Aorta (tissue), 5 donors: ENCODE data around the gene MGMT. TPM values are rescaled to one million over a fixed set of nuclear protein-coding genes. Genes with fewer than 3 reads are reported as not detected.

Experiments
- ATAC-seq: fragments of 200-7000 bp; cut with Tn5 transposase; one replicate; pipeline ENCODE4 v1.9.1; 2022; ENCODE audit warnings: moderate library complexity; ENCODE audit not compliant: low FRiP score
- DNase-seq, 2 donors: peaks; one replicate each; pipeline ENCODE4 v3.0.0-alpha.2; 2020
- H3K27ac ChIP-seq, 2 donors: one replicate each; pipeline ENCODE4 v1.5.1; 2013; ENCODE audit warnings: low read length in 2 of 2, mild to moderate bottlenecking in 2 of 2, moderate library complexity in 2 of 2, control low read depth in 1 of 2, inconsistent platforms in 1 of 2, low read depth in 1 of 2
- H3K27me3 ChIP-seq, 2 donors: one replicate each; pipeline ENCODE4 v1.6.1; 2013; ENCODE audit warnings: control low read depth in 1 of 2, low read length in 1 of 2, mild to moderate bottlenecking in 1 of 2, moderate library complexity in 1 of 2; ENCODE audit not compliant: insufficient read depth in 2 of 2, control insufficient read depth in 1 of 2
- H3K36me3 ChIP-seq, 2 donors: one replicate each; pipeline ENCODE4 v1.6.1; 2013; ENCODE audit warnings: control low read depth in 1 of 2, low read length in 1 of 2, mild to moderate bottlenecking in 1 of 2; ENCODE audit not compliant: insufficient read depth in 2 of 2, control insufficient read depth in 1 of 2
- H3K4me1 ChIP-seq, 2 donors: one replicate each; pipeline ENCODE4 v1.6.1; 2013; ENCODE audit warnings: low read length in 2 of 2, control low read depth in 1 of 2, mild to moderate bottlenecking in 1 of 2, moderate library complexity in 1 of 2; ENCODE audit not compliant: insufficient read depth in 2 of 2, control insufficient read depth in 1 of 2
- H3K4me3 ChIP-seq, 2 donors: one replicate each; pipeline ENCODE4 v1.5.1; 2013; ENCODE audit warnings: low read length in 2 of 2, control low read depth in 1 of 2, mild to moderate bottlenecking in 1 of 2
- H3K9me3 ChIP-seq: one replicate; pipeline ENCODE4 v1.6.1; 2013; ENCODE audit warnings: mild to moderate bottlenecking, low read length; ENCODE audit not compliant: control insufficient read depth
- WGBS, 2 donors: extraction: QIAGEN DNeasy Blood & Tissue Kit; methylation state at CpG; one replicate each; pipeline ENCODE4 v1.1.7; 2013; 5-methylcytosine and 5-hydroxymethylcytosine counted together
- intact Hi-C, 2 donors: fragments of 100-400 bp; cut with DNase I; formaldehyde crosslinking; loops; one replicate each; pipeline versions ENCODE4 v1.14.2 to v1.15.0; 2022
- long read RNA-seq, 2 donors: library from polyadenylated mRNA; unstranded; transcript quantifications; one replicate each; pipeline ENCODE4 v2.0.0, GENCODE V29; 2020 to 2021
- polyA plus RNA-seq, 2 donors: library from polyadenylated mRNA; stranded (reverse); fragments of 200-250 nt; gene quantifications; one replicate each; pipeline ENCODE4 v1.2.3, GENCODE V29; 2013
- total RNA-seq, 2 donors: library from RNA; stranded (reverse); fragmentation: NEBNext Ultra II Directional; extraction: Animal tissue kit (Norgen Biotek cat#: 25700); gene quantifications; one replicate each; pipeline ENCODE4 v1.2.1, GENCODE V29; 2021
- donor health status: healthy with polysubstance abuse.
- donor health status: Bipolar disorder and iron deficiency.
- donor health status: DM: no; HTN: no; CAD: no.
- donor health status: DM: no; HTN: no; CAD: no.
- donor health status: DM: yes; HTN: yes; CAD: no.

MGMT gene
- total RNA-seq, result 10 to 100 TPM; 13.4 to 30.0 TPM
- 10 to 100 TPM in 1 of 2 donors, 1 to 10 TPM in 1; 8.8 to 14.7 TPM for polyA plus RNA-seq
- long read RNA-seq, donor 1, transcript MGMT-201 (5 exons, 1,759 nt), result major isoform, 7 of 18 reads
- long read RNA-seq, donor 1, partial matches to known transcripts, result 0 of 18 reads
- long read RNA-seq, donor 1, other reads (novel, unspliced or antisense), result 10 of 18 reads
- long read RNA-seq, donor 2, transcript MGMT-201 (5 exons, 1,759 nt), result major isoform, 19 of 32 reads
- long read RNA-seq, donor 2, partial matches to known transcripts, result 1 of 32 reads
- long read RNA-seq, donor 2, other reads (novel, unspliced or antisense), result 12 of 32 reads

DNA sequence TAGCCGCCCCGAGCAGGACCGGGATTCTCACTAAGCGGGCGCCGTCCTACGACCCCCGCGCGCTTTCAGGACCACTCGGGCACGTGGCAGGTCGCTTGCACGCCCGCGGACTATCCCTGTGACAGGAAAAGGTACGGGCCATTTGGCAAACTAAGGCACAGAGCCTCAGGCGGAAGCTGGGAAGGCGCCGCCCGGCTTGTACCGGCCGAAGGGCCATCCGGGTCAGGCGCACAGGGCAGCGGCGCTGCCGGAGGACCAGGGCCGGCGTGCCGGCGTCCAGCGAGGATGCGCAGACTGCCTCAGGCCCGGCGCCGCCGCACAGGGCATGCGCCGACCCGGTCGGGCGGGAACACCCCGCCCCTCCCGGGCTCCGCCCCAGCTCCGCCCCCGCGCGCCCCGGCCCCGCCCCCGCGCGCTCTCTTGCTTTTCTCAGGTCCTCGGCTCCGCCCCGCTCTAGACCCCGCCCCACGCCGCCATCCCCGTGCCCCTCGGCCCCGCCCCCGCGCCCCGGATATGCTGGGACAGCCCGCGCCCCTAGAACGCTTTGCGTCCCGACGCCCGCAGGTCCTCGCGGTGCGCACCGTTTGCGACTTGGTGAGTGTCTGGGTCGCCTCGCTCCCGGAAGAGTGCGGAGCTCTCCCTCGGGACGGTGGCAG lies at the start of gene MGMT:
Gene MGMT (plus strand): TSS at position 539 of the 656 bp plus-strand sequence.
- H3K36me3 ChIP-seq, result peaks cover 0 to 3% of the 10 kb centered on the region in 2 donors
- ATAC-seq (peak; percentile 98), DNase-seq (peak; percentile 97 to 99)
- H3K9me3 ChIP-seq, result no peaks in the 10 kb centered on the region
- WGBS, 2 donors, result 3 to 5% methylated on average over 73 to 85 of the region's 85 CpGs
- no peaks in the 10 kb centered on the region for H3K4me1 ChIP-seq
- intact Hi-C loops, result loop anchor here (10.0 kb wide), 2 partner anchors 372 to 498 kb away; partner anchors contain the start of gene EBF3 (in 1 of the 2)
- H3K27ac ChIP-seq, result peak within 1 kb of the TSS in 1 of 2 donors; percentile 70
- H3K27me3 ChIP-seq, result no peaks in the 10 kb centered on the region
- peak within 1 kb of the TSS; percentile 36 to 38 for H3K4me3 ChIP-seq

DNA sequence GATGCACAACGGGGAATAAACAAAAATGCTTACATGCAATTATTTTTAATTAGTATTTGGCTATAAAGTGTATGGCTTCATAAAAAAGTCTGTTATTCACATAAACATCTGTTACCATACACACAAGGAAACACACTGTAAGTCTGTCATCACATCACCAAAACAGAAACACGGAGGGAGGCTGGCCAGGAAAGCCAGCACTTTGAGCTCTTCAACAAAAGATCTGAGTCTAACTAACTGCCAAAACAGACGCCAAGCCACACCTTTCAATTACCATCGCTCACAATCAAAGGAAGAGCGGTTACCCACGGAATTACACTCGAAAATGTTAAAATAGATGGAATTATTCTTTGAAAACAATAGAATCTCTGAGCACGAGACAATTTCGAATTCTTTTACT lies 49.2 kb upstream of the MGMT start:
- Histone ChIP-seq H3K9me3 (no peaks in the 10 kb centered on the region), H3K4me1 (no peaks in the 10 kb centered on the region), H3K4me3 (no peak overlapping the region), H3K27me3 (no peaks in the 10 kb centered on the region), H3K27ac (no peak overlapping the region), H3K36me3 (no peaks in the 10 kb centered on the region)
- no peak for DNase-seq
- no peak for ATAC-seq
- intact Hi-C loops, result no loop called here
- WGBS, 2 donors, result 62% methylated on average over 9 of the region's 9 CpGs

DNA sequence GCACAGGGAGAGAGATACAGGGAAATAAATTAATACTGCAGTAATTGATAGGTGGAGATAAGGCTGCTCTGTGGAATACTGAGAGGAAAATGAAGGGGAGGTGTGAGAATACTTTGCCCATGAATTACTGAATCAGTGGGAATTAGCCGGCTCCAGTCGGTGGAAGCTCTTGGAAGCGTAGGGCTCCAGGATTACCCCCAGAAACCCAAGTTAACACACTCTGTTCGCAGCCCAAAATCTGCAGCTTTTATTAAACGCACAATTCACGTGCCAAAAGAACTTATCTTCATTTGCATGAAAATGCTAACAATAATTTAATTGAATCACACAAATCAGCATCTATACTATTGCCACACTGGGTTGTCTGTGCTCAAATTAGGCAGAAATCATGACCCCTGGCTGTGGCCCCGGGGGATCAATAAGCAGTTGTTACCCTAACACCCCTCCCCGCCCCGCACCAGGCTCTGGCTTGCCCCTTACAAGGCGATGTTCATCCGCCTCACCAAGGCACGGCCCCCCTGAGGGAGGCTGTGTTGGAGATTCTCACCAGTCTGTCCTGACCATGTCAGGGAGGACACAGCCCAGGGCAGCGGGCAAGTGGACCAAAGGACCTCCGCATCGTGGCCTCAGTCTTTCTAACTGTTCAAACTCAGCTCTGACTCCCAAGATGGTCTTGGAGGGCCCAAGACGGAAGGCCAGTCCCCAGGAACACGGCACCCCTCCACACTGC lies 48.4 kb upstream of the MGMT start:
- Histone ChIP-seq H3K27ac (no peak overlapping the region), H3K4me1 (no peaks in the 10 kb centered on the region), H3K4me3 (no peak overlapping the region), H3K36me3 (no peaks in the 10 kb centered on the region), H3K9me3 (no peaks in the 10 kb centered on the region), H3K27me3 (no peaks in the 10 kb centered on the region)
- 94 to 95% methylated on average over 17 of the region's 17 CpGs for WGBS, 2 donors
- intact Hi-C loops, result no loop called here
- DNase-seq (no peak), ATAC-seq (no peak)

DNA sequence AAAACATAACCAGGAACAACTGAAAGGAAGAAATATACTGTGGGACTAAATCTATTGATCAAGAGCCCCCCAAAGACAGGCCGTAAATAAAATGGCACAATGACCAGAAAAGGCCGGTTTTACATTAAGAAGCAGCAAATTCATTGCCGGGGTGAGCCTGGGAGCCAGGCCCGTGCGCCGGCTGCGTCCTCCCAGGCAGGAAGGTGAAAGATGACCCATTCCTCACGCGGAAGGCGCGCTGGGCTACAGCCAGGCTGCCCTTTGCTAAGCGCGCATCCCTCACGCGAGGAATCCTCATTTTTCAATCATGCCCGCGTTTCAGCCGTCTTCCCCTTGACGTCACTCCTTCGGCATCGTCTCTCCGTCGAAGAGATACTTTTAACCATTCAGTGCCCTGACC lies 47.6 kb upstream of the MGMT start:
- H3K4me3 ChIP-seq, result no peak overlapping the region
- no peaks in the 10 kb centered on the region for H3K27me3 ChIP-seq
- H3K27ac ChIP-seq, result no peak overlapping the region
- H3K4me1 ChIP-seq, result no peaks in the 10 kb centered on the region
- no peaks in the 10 kb centered on the region for H3K36me3 ChIP-seq
- no peaks in the 10 kb centered on the region for H3K9me3 ChIP-seq
- intact Hi-C loops, result no loop called here
- WGBS, 2 donors, result 41 to 62% methylated on average over 23 of the region's 23 CpGs
- ATAC-seq, result no peak
- DNase-seq, result no peak

DNA sequence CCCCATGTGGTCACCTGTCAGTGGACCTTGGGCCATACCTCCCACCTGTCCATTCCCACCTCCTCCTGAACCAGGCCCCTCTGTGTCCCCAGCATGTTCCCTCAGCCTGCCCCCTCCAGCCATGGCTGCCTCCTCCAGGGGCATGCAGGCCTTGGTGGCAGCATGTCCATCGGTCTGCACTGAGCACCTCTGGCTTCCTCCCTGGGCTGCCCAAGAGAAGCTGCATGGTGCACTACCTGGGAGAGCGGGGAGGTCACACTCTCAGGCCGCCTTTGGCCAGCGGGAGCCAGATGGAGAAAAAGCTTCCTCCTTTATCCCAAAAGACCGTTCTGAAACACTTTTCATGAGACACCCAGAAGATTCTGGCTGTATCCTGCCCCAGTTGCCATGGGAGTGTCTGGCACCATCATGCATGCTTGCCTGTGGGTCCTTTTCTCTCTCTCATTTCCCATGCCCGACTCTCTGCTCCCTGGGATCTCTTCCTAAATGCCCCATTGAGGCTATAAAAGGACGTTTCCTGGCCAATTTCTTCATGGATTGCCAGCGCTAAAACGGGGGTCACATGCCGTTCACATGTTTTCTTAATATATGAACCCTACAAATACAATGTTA lies 45.5 kb upstream of the MGMT start:
- Histone ChIP-seq H3K27ac (no peak overlapping the region), H3K9me3 (no peaks in the 10 kb centered on the region), H3K4me1 (no peaks in the 10 kb centered on the region), H3K36me3 (no peaks in the 10 kb centered on the region), H3K4me3 (no peak overlapping the region), H3K27me3 (no peaks in the 10 kb centered on the region)
- intact Hi-C loops, result no loop called here
- WGBS, 2 donors, result 91 to 93% methylated on average over 10 of the region's 10 CpGs
- ATAC-seq, result no peak
- DNase-seq, result no peak

DNA sequence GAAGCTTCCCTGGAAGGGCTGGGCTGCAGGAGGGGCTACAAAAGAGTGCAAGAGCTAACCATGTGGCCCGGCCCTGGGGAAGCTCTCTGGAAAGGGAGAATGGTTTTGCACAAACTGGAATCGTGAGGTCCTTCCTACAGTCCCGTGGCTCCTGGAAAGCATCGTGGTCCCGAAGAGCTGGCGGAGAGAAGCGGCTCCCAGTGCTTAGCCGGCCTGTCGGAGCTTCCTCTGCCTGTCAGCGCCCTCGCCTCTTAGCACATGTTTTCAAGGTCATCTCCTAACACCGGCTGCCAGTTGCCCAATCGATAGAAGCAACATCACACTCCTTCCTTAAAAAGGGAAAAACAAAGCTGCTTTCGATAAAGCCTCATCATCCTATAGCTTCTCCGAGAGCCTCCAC lies 42.1 kb upstream of the MGMT start:
- intact Hi-C loops, result no loop called here
- no peaks in the 10 kb centered on the region for H3K36me3 ChIP-seq

DNA sequence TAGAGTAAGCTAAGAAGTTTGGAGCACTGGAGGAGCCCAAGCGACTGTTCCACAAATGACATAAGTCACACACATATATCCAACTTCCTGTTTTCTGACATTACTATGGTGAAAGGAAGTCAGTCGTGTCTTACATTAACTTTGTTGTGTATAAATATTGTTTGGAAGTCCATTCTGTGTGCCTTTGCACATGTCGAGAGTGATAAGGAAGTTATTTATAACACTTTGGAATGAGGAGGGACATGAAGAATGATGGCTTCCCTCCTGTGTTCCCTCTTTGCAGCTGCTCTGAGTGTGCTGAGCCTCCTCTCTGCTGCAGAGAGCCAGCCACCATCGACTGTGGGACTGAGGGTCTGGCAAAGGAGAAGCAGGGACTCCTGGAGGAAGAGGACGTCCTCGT lies 40.4 kb upstream of the MGMT start:
- Histone ChIP-seq H3K4me1 (no peaks in the 10 kb centered on the region), H3K4me3 (no peak overlapping the region), H3K27ac (no peak overlapping the region), H3K27me3 (no peaks in the 10 kb centered on the region), H3K9me3 (no peaks in the 10 kb centered on the region), H3K36me3 (no peaks in the 10 kb centered on the region)
- no peak for DNase-seq
- intact Hi-C loops, result no loop called here
- ATAC-seq, result no peak
- WGBS, 2 donors, result 11% methylated on average over 6 of the region's 6 CpGs

More for the DNA sequence above, 42.1 kb upstream of the MGMT start:
- no peaks in the 10 kb centered on the region for H3K4me1 ChIP-seq
- 81 to 86% methylated on average over 15 of the region's 15 CpGs for WGBS, 2 donors
- no peak for ATAC-seq
- no peaks in the 10 kb centered on the region for H3K27me3 ChIP-seq
- H3K27ac ChIP-seq, result no peak overlapping the region
- no peaks in the 10 kb centered on the region for H3K9me3 ChIP-seq
- no peak overlapping the region for H3K4me3 ChIP-seq
- no peak for DNase-seq

DNA sequence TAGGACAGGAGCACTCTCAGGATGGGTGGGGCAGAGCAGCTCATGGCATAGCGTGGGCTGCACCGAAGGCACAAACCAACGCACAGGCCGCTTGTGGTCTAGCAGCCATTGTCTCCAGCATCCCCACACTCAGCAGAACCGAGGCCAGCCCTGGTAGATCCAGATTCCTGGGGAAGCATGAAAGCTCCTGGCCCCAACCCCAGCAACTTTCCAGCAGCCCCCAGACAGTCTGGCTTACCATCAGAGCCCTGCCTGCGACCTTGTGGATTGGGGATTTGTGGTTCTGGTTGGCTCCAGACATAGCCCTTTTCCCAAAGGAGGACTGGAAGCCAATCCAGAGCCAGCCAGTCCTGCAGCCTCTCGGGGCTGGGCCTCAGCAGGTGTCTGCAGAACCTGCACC lies 33.8 kb upstream of the MGMT start:
- ATAC-seq (no peak), DNase-seq (no peak)
- Histone ChIP-seq H3K4me3 (no peak overlapping the region), H3K4me1 (no peaks in the 10 kb centered on the region), H3K9me3 (no peaks in the 10 kb centered on the region), H3K27me3 (no peaks in the 10 kb centered on the region), H3K36me3 (no peaks in the 10 kb centered on the region), H3K27ac (no peak overlapping the region)
- intact Hi-C loops, result no loop called here
- WGBS, 2 donors, result 81 to 82% methylated on average over 7 of the region's 7 CpGs
